PC-3 (cell line): Measurements from ENCODE around the gene ZFP36L2. TPM values are rescaled to one million over a fixed set of nuclear protein-coding genes. Genes with fewer than 3 reads are reported as not detected.

Experiments
- ATAC-seq: fragments of 200-7000 bp; cut with Tn5 transposase; 2 replicates; pipeline ENCODE4 v1.9.1; 2020; ENCODE audit warnings: mild to moderate bottlenecking, moderate library complexity
- BruUV-seq: library from RNA; stranded (reverse); fragments of 400-500 nt; replicated peaks from 2 replicates; lab custom pipeline; 2021; lab: Mats Ljungman, UMichigan
- CTCF ChIA-PET: fragments of 300-600 bp; sonication (Branson Sonifier 250); formaldehyde crosslinking; loops from one replicate; lab custom pipeline; 2022; ENCODE audit warnings: antibody characterized with exemption; lab: Charles Lee
- POLR2A ChIA-PET: fragments of 300-600 bp; sonication (Branson Sonifier 250); formaldehyde crosslinking; loops from one replicate; lab custom pipeline; 2022; ENCODE audit warnings: antibody characterized with exemption; ENCODE audit not compliant: unreplicated experiment; lab: Charles Lee
- DNase-seq: peaks from one replicate; pipeline ENCODE4 v3.0.0-alpha.2; 2015
- H2AFZ ChIP-seq: fragments of 300-600 bp; sonication (generic); 2 replicates; pipeline ENCODE4 v1.6.0; 2016; ENCODE audit warnings: antibody characterized with exemption, low read length
- H3F3A ChIP-seq: fragments of 300-600 bp; sonication (generic); one replicate; pipeline ENCODE4 v1.6.0; 2017; ENCODE audit warnings: antibody characterized with exemption, low read length, control low read depth, mild to moderate bottlenecking; ENCODE audit not compliant: unreplicated experiment
- H3K27ac ChIP-seq: fragments of 300-600 bp; sonication (generic); 2 replicates; pipeline ENCODE4 v1.5.1; 2016; ENCODE audit warnings: mild to moderate bottlenecking, low read length
- H3K27me3 ChIP-seq: fragments of 300-600 bp; sonication (generic); 2 replicates; pipeline ENCODE4 v1.6.1; 2016; ENCODE audit warnings: low read length, mixed read lengths
- H3K36me3 ChIP-seq: fragments of 300-600 bp; sonication (generic); 2 replicates; pipeline ENCODE4 v1.6.1; 2016; ENCODE audit warnings: low read depth, mixed run types, low read length, mixed read lengths
- H3K4me1 ChIP-seq: fragments of 300-600 bp; sonication (generic); 2 replicates; pipeline ENCODE4 v1.5.1; 2016; ENCODE audit warnings: low read length; ENCODE audit not compliant: insufficient read depth
- H3K4me2 ChIP-seq: fragments of 300-600 bp; sonication (generic); 2 replicates; pipeline ENCODE4 v1.6.0; 2016; ENCODE audit warnings: low read length
- H3K4me3 ChIP-seq: fragments of 300-600 bp; sonication (generic); 2 replicates; pipeline ENCODE4 v1.5.1; 2016; ENCODE audit warnings: mild to moderate bottlenecking, low read length, mixed read lengths
- H3K79me2 ChIP-seq: fragments of 300-600 bp; sonication (generic); 2 replicates; pipeline ENCODE4 v1.6.1; 2017; ENCODE audit warnings: low read length, mixed read lengths
- H3K9ac ChIP-seq: fragments of 300-600 bp; sonication (generic); 2 replicates; pipeline ENCODE4 v1.6.0; 2016; ENCODE audit warnings: mild to moderate bottlenecking, low read length
- H3K9me2 ChIP-seq: fragments of 300-600 bp; sonication (generic); replicated peaks from 2 replicates; pipeline ENCODE4 v1.6.1; 2016; ENCODE audit warnings: mixed run types, low read length, mixed read lengths
- H3K9me3 ChIP-seq: fragments of 300-600 bp; sonication (generic); 2 replicates; pipeline ENCODE4 v1.6.1; 2016; ENCODE audit warnings: low read length, mixed read lengths
- H4K20me1 ChIP-seq: fragments of 300-600 bp; sonication (generic); 2 replicates; pipeline ENCODE4 v1.6.1; 2016; ENCODE audit warnings: low read length, mixed read lengths
- CTCF ChIP-seq: fragments of 300-600 bp; sonication (generic); conservative IDR thresholded peaks from 2 replicates; pipeline ENCODE4 v1.5.1; 2017; ENCODE audit warnings: antibody characterized with exemption, low read depth, mild to moderate bottlenecking, low read length
- EZH2 ChIP-seq: fragments of 300-600 bp; sonication (generic); IDR thresholded peaks from one replicate; pipeline ENCODE4 v1.6.1; 2017; ENCODE audit warnings: antibody characterized with exemption, mild to moderate bottlenecking, low read length; ENCODE audit not compliant: unreplicated experiment
- EZH2phosphoT487 ChIP-seq: fragments of 300-600 bp; sonication (generic); IDR thresholded peaks from 2 replicates; pipeline ENCODE4 v1.6.1; 2018; ENCODE audit warnings: mild to moderate bottlenecking, antibody characterized with exemption, low read length, borderline replicate concordance
- intact Hi-C: fragments of 100-400 bp; cut with micrococcal nuclease; formaldehyde crosslinking; loops from 2 replicates; pipeline ENCODE4 v1.9.0; 2023
- total RNA-seq: library from RNA; depleted of rRNA; stranded (reverse); fragments of >200 nt; gene quantifications from 2 replicates; pipeline ENCODE4 v1.2.3, GENCODE V29; 2014

Gene ZFP36L2
- total RNA-seq, 1 experiment from 2014 or later: 14.8 TPM

GRCh38 chr2:43215673-43216255 lies 10.6 kb downstream of the ZFP36L2 start:
- Histone ChIP-seq H3K4me3 (no peak overlapping the region), H3K9ac (no peak overlapping the region), H3F3A (no peaks in the 10 kb centered on the region), H3K79me2 (peaks cover 11% of the 10 kb centered on the region), H3K36me3 (no peaks in the 10 kb centered on the region), H3K27me3 (no peaks in the 10 kb centered on the region), H2AFZ (no peak overlapping the region), H3K9me2 (no peaks in the 10 kb centered on the region), H3K4me2 (no peak overlapping the region), H4K20me1 (no peaks in the 10 kb centered on the region), H3K27ac (no peak overlapping the region), H3K4me1 (peaks cover 23% of the 10 kb centered on the region), H3K9me3 (no peaks in the 10 kb centered on the region)
- no TSS peak for BruUV-seq
- intact Hi-C loops: no loop called here
- ATAC-seq: no peak
- CTCF ChIA-PET: no interaction called here
- POLR2A ChIA-PET: no interaction called here
- DNase-seq: no peak
- no peak for TF ChIP-seq EZH2
- TF ChIP-seq CTCF: no peak
- TF ChIP-seq EZH2phosphoT487: no peak

GRCh38 chr2:43214253-43214652 lies 12.2 kb downstream of the ZFP36L2 start:
- no peaks in the 10 kb centered on the region for H4K20me1 ChIP-seq
- H3K27me3 ChIP-seq: no peaks in the 10 kb centered on the region
- H3K9ac ChIP-seq: no peak overlapping the region
- no peak for ATAC-seq
- H3K27ac ChIP-seq: no peak overlapping the region
- no peak for TF ChIP-seq EZH2
- TF ChIP-seq CTCF: no peak
- no peak for TF ChIP-seq EZH2phosphoT487
- BruUV-seq: no TSS peak
- intact Hi-C loops: no loop called here
- no peaks in the 10 kb centered on the region for H3K9me2 ChIP-seq
- ChIA-PET CTCF (no interaction called here), POLR2A (interaction anchor here (0.7 kb wide), 1 partner anchor 369 kb away, joined by 4 read pairs; no protein-coding TSS in a partner anchor)
- peaks cover 12% of the 10 kb centered on the region for H3K4me1 ChIP-seq
- H3K79me2 ChIP-seq: 0 out of 2 replicates have a peak, but pooled peaks cover 2% of the 10 kb centered on the region
- H3K4me3 ChIP-seq: no peak overlapping the region
- H3K36me3 ChIP-seq: no peaks in the 10 kb centered on the region
- H3K9me3 ChIP-seq: no peaks in the 10 kb centered on the region
- no peaks in the 10 kb centered on the region for H3F3A ChIP-seq
- DNase-seq: no peak
- H3K4me2 ChIP-seq: no peak overlapping the region
- no peak overlapping the region for H2AFZ ChIP-seq

- Histone ChIP-seq H3K4me2 (no peak overlapping the region), H4K20me1 (no peaks in the 10 kb centered on the region), H2AFZ (no peak overlapping the region), H3K36me3 (no peaks in the 10 kb centered on the region), H3K9me3 (no peaks in the 10 kb centered on the region), H3K9ac (no peak overlapping the region), H3K79me2 (no peaks in the 10 kb centered on the region), H3K4me1 (peaks cover under 1% of the 10 kb centered on the region), H3K4me3 (no peak overlapping the region), H3F3A (no peaks in the 10 kb centered on the region), H3K9me2 (no peaks in the 10 kb centered on the region), H3K27ac (no peak overlapping the region), H3K27me3 (no peaks in the 10 kb centered on the region)
- ChIA-PET CTCF (no interaction called here), POLR2A (no interaction called here)
- intact Hi-C loops: no loop called here
- TF ChIP-seq CTCF (no peak), EZH2 (no peak), EZH2phosphoT487 (no peak)
- BruUV-seq: no TSS peak
- DNase-seq (no peak), ATAC-seq (no peak)
Observed at GRCh38 chr2:43212931-43213330, 13.5 kb downstream of the ZFP36L2 start.
